Muscle layer of duodenum (tissue), 2 donors: ENCODE data around the gene SMIM10L2A.
"Not testable (repeated sequence)": the region's sequence is repeated elsewhere in the genome, so short reads cannot be mapped to it uniquely, and the experiment has no call there.

Experiments used
- H3K27ac ChIP-seq: one replicate; pipeline ENCODE4 v1.7.0; 2013; ENCODE audit warnings: mild to moderate bottlenecking, low read length
- H3K27me3 ChIP-seq: one replicate; pipeline ENCODE4 v1.7.0; 2013; ENCODE audit warnings: low read depth, mild to moderate bottlenecking, control low read depth, low read length
- H3K36me3 ChIP-seq, 2 donors: one replicate each; pipeline ENCODE4 v1.7.0; 2013; ENCODE audit warnings: low read length in 2 of 2, control low read depth in 1 of 2, mild to moderate bottlenecking in 1 of 2; ENCODE audit not compliant: insufficient read depth in 2 of 2, control insufficient read depth in 1 of 2
- H3K4me1 ChIP-seq, 2 donors: one replicate each; pipeline ENCODE4 v1.7.0; 2013; ENCODE audit warnings: low read length in 2 of 2, mild to moderate bottlenecking in 2 of 2, control low read depth in 1 of 2, moderate library complexity in 1 of 2; ENCODE audit not compliant: insufficient read depth in 2 of 2, control insufficient read depth in 1 of 2
- H3K4me3 ChIP-seq, 2 donors: one replicate each; pipeline ENCODE4 v1.7.0; 2013; ENCODE audit warnings: low read length in 2 of 2, low read depth in 1 of 2, mild to moderate bottlenecking in 1 of 2
- H3K9me3 ChIP-seq, 2 donors: one replicate each; pipeline ENCODE4 v1.7.0; 2013; ENCODE audit warnings: low read length in 2 of 2, control low read depth in 1 of 2, mild to moderate bottlenecking in 1 of 2; ENCODE audit not compliant: control insufficient read depth in 1 of 2
- donor health status: healthy.

The SMIM10L2A gene

DNA sequence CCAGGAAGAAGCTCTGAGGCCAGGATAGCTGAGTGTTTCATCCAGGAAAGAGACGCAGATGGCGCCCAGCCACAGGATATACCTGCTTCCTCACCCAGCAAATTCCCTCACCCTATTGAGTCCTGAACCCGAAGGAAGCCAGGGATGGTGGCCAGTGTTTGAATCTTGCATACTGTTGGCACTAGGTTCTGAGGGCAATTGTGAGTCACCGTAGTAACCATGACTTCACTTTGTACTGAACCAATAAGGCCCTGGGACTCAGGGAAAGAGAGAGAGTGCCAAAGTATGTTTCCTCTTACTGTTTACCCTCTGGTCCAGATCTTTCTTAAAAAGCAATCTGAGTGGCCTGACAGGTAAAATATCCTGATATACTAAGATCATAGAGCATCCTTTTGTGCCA, 25.6 kb upstream of the SMIM10L2A start:
- Histone ChIP-seq H3K36me3 (no peaks in the 10 kb centered on the region), H3K9me3 (no peaks in the 10 kb centered on the region), H3K27ac (no peak overlapping the region), H3K27me3 (no peaks in the 10 kb centered on the region), H3K4me1 (no peaks in the 10 kb centered on the region), H3K4me3 (no peak overlapping the region)

DNA sequence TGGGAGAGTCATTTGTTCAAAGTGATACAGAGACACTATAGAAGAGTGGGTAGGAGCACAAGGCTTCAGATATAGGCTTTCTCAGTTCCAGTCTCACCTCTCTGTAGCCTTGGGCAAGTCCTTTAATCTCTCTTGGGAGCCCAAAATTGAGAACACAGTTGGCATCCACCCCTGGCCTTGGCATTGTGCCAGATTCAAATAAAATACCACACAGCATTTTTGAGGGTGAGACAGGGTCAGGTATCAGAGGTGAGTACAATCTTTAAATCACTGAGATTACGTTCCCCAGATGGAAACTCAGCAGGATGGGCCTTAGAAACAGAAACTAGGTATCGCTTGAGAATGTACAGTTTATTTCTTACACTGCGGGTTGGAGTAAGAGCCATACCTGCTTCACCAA, 25.2 kb upstream of the SMIM10L2A start:
- no peak overlapping the region for H3K27ac ChIP-seq
- no peaks in the 10 kb centered on the region for H3K4me1 ChIP-seq
- H3K9me3 ChIP-seq, result no peaks in the 10 kb centered on the region
- H3K27me3 ChIP-seq, result no peaks in the 10 kb centered on the region
- no peaks in the 10 kb centered on the region for H3K36me3 ChIP-seq
- H3K4me3 ChIP-seq, result no peak overlapping the region

DNA sequence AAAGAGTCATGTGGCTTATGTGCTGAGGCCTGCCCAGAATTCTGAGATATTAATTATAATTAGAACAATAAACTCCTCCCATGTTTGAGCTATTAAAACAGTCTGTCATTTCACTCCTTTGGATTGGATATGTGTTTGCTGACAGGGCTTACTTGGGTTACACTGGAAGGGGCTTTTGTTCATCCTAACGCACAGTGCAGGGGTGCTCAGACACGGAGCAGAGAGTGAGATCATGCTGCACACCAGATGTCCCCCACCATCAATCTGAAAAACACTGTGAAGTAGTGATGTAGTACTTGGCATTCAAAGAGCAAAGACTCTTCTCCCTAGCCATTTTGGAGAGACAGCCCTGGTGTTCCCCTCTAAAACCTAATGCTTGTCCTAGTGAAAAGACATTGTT, 24.1 kb upstream of the SMIM10L2A start:
- no peaks in the 10 kb centered on the region for H3K27me3 ChIP-seq
- no peak overlapping the region for H3K27ac ChIP-seq
- no peaks in the 10 kb centered on the region for H3K9me3 ChIP-seq
- H3K4me1 ChIP-seq, result no peaks in the 10 kb centered on the region
- no peaks in the 10 kb centered on the region for H3K36me3 ChIP-seq
- H3K4me3 ChIP-seq, result no peak overlapping the region

DNA sequence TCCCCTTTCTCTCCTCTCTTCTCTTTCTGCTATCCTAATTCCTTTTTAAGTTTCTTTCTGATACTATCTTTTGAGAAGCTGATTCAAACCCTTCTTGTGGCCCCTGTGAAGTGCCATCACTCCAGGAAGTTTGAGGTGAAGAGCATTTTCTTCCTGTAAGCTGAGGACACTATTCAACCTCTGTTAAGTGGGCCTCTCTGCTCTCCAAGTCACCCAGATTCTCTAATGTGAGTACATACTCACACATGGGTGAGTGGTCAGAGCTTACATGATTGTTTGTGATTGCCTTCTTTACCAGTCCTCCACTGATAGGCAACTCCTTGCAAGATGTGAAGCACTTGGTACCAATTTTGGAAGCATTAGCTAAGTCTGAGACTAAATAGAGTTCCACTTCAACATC, 18.4 kb upstream of the SMIM10L2A start:
- Histone ChIP-seq H3K36me3 (no peaks in the 10 kb centered on the region), H3K4me1 (no peaks in the 10 kb centered on the region), H3K4me3 (no peak overlapping the region), H3K27me3 (no peaks in the 10 kb centered on the region), H3K9me3 (no peaks in the 10 kb centered on the region), H3K27ac (no peak overlapping the region)

DNA sequence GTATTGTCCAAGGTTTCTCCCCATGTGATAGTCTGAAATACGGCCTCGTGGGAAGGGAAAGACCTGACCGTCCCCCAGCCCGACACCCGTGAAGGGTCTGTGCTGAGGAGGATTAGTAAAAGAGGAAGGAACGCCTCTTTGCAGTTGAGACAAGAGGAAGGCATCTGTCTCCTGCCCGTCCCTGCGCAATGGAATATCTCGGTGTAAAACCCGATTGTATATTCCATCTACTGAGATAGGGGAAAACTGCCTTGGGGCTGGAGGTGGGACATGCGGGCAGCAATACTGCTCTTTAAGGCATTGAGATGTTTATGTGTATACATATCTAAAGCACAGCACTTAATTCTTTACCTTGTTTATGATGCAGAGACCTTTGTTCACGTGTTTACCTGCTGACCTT, 15.3 kb upstream of the SMIM10L2A start:
- H3K27ac ChIP-seq, H3K27me3 ChIP-seq: not testable (repeated sequence)

DNA sequence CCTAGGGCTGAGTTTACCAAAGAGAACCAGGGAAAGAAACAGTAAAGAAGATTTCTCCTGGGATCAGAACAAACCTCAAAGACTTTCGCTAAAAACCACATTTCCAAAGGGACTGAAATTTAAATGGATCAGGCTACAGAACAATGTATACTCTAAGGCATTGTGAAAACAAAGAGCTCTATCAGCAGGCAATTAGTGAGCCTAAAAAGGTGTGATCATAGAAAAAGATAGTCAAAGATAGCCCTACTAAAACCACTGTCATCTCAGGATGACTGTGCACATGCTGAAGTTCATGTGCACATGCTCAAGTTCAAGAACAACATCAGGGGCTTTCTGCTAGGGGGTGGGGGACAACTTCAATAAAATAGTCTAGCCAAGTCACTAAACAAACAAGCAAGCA, 12.9 kb upstream of the SMIM10L2A start:
- Histone ChIP-seq H3K27ac (no peak overlapping the region), H3K9me3 (no peaks in the 10 kb centered on the region)

More for the DNA sequence above, 15.3 kb upstream of the SMIM10L2A start:
- not testable (repeated sequence) for H3K4me1 ChIP-seq, H3K9me3 ChIP-seq, H3K36me3 ChIP-seq, H3K4me3 ChIP-seq

DNA sequence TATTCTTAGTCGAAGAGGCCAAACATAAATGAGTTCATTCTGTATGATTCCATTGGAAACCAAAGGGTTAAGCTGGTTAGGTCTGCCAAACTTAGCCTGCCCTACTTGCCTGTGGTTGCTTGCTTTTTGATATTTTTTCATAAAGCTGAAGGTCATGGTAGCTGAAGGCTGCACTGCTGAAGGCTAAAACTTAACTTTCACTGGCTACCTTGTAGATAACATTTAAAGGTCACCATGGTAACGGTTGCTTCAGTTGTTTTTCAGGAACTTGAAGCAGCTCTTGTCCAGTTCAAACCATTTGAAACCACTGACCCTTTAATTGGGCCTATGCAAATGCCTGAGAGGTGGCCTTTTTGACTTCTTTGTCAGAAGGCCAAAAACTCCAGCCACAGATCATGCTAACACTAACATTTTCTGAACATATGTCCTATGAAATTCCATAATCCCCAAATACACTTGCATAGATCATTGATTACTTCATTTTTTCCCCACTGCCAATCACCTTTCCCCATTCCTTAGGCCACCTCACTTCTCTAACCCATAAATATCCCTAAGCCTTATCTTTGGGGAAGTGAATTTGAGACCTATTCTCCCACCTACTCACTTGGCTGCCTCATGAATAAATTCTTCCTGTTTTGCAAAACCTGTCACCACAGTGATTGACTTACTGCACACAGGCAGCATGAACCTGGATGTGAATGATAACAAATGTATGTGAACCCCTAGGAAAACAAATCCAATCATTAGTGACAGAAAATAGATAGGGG, 10.7 kb upstream of the SMIM10L2A start:
- no peaks in the 10 kb centered on the region for H3K27me3 ChIP-seq
- no peak overlapping the region for H3K4me3 ChIP-seq
- no peaks in the 10 kb centered on the region for H3K4me1 ChIP-seq

More for the DNA sequence above, 12.9 kb upstream of the SMIM10L2A start:
- Histone ChIP-seq H3K4me3 (no peak overlapping the region), H3K4me1 (no peaks in the 10 kb centered on the region), H3K36me3 (no peaks in the 10 kb centered on the region), H3K27me3 (no peaks in the 10 kb centered on the region)

DNA sequence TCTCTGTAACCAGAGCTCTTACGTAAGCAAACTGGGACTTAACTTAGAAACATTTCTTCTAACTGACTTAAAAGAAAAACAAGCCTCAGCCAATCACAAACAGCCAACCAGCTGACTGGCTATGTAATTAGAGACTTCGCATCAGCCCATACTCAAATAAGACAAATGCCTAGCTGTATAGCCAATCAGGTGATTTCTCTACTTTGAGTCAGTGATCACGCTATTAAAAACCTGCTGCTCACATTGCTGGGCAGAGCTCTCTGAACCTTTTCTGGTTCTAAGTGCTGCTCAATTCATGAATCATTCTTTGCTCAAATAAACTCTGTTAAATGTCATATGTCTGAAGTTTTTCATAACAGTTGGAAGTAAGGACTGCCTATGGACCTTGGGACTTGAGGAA, 9.9 kb upstream of the SMIM10L2A start:
- Histone ChIP-seq H3K27me3 (no peaks in the 10 kb centered on the region), H3K9me3 (peaks cover 0 to 3% of the 10 kb centered on the region in 2 donors), H3K36me3 (no peaks in the 10 kb centered on the region), H3K4me1 (no peaks in the 10 kb centered on the region), H3K4me3 (no peak overlapping the region), H3K27ac (no peak overlapping the region)

More for the DNA sequence above, 10.7 kb upstream of the SMIM10L2A start:
- no peak overlapping the region for H3K27ac ChIP-seq
- no peaks in the 10 kb centered on the region for H3K36me3 ChIP-seq
- H3K9me3 ChIP-seq, result no peaks in the 10 kb centered on the region

DNA sequence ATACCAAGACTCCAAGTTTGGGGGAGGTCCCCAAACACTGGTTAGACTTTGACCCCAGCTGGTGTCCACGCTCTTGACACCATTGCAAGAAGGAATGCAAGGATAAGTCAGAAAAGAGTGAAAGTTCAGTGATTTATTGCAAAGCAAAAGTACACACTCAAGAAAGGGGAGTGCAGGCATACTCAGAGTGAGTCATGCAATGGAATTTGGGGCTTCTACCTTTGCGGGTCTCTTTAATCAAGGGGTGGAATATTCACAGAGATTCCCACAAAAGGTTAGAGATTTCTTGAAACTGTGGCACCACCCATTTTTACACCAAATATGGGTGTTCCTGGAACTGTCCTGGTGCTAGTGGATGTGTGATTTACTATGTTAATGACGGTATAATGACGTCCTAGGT, 5.2 kb upstream of the SMIM10L2A start:
- Histone ChIP-seq H3K36me3 (no peaks in the 10 kb centered on the region), H3K9me3 (peaks cover 0 to 3% of the 10 kb centered on the region in 2 donors), H3K27ac (no peak overlapping the region), H3K4me3 (no peak overlapping the region), H3K4me1 (no peaks in the 10 kb centered on the region), H3K27me3 (no peaks in the 10 kb centered on the region)

DNA sequence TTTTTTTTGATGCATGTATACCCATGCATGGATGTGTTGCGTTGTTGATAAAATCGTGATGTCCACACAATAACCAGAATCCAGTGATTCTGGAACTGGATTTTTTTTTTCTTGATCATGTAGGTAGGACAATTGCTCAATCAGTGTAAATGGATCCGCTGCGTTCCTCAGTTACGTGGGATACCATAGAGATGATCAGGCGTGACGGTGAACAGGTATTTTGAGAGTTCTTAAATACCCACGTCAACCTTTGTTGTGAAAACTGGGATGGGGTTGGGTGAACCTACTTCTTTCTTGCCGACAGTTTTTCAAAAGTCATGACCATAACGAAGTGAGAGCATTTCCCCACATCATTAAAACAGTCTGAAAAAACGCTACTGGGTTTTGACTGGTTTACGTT, 913 bp upstream of the SMIM10L2A start:
- H3K27ac ChIP-seq, result no peak overlapping the region
- peaks cover 0 to 3% of the 10 kb centered on the region in 2 donors for H3K9me3 ChIP-seq
- no peak overlapping the region for H3K4me3 ChIP-seq
- H3K36me3 ChIP-seq, result no peaks in the 10 kb centered on the region
- no peaks in the 10 kb centered on the region for H3K4me1 ChIP-seq
- no peaks in the 10 kb centered on the region for H3K27me3 ChIP-seq

DNA sequence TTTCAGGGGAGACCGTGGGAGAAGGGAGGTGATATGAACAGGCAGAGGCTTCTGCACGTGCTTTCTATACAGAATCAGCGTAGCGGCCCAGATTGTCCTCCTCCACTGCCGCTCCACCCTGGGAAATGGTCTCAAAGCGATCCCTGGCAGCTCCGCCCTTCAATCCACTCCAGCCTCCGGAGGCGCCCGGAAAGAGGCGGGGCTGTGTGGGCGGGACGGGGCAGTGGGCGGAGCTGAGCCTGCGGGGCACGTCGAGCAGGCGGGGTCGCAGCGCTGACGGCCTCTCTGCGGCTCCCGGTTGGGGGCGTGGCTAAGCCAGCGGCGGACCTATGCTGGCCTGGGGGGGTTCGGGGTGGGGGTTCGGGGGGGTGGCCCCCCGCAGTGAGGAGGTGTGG, 210 bp upstream of the SMIM10L2A start:
- Histone ChIP-seq H3K36me3 (no peaks in the 10 kb centered on the region), H3K27me3 (no peaks in the 10 kb centered on the region), H3K9me3 (peaks cover 0 to 1% of the 10 kb centered on the region in 2 donors), H3K27ac (no peak overlapping the region), H3K4me3 (peak overlapping the region; percentile 50 to 51), H3K4me1 (no peaks in the 10 kb centered on the region)

DNA sequence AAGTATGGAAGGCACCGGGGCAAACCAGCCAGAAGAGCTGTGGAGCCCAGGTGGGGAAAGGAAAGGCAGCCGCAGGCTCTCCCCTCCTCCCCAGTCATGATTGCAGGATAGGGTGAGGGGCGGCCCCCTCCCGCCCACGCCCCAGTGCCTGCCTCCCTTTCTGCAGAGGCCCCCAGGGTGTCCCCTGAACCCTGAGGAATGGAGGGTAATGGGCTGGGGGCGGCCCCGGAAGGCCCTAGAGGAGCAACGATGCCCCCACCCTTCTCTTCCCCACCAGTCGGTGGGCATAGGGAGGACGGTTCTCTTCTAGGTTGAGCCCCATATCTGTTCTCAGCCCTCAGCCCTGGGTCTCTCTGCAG, 1.0 kb downstream of the SMIM10L2A start:
- H3K9me3 ChIP-seq, H3K4me1 ChIP-seq, H3K27me3 ChIP-seq, H3K36me3 ChIP-seq, H3K27ac ChIP-seq: not testable (repeated sequence)
- peak overlapping the region in 1 of 2 donors; percentile 51 for H3K4me3 ChIP-seq
